GM19455 (cell line): ENCODE results near the gene PTPRN2.

Source experiments
- ATAC-seq: cut with Tn5 transposase; IDR thresholded peaks from one replicate; pipeline ENCODE4 v1.9.1; 2021; ENCODE audit not compliant: unreplicated experiment

Gene PTPRN2

GRCh38 chr7:158111049-158111751 lies 476.4 kb downstream of the PTPRN2 start:
- ATAC-seq = no peak

- ATAC-seq = no peak
These were observed 477.0 kb downstream of the PTPRN2 start for GRCh38 chr7:158110661-158111048.

DNA sequence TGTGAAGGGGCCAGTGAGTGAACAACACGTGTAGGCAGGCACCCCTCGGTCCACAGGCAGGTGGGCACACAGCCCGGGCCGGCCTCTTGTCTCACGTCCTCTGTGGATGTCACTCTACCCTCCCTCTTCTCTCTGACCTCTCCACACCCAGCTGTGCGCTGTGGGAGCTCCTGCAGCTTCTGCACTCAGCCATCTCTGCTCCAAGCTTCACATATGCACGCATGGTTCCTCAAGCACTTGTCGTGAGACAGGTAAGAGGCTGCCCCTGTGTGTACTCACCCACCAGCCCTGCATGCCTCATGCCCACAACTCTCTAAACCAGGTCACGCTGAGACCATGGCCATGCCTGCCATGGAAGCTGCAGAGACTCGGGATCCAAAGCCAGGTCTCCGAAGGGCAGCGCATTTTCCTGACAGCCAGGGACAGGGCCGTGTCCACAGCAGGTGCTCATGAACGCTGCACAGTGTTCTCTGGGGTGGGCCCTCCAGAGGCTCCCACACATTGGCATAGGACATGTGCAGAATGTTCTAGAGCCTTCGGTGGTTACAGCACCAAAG lies 477.5 kb downstream of the PTPRN2 start:
- no peak for ATAC-seq

GRCh38 chr7:158109364-158110033 lies 478.1 kb downstream of the PTPRN2 start:
- no peak for ATAC-seq

DNA sequence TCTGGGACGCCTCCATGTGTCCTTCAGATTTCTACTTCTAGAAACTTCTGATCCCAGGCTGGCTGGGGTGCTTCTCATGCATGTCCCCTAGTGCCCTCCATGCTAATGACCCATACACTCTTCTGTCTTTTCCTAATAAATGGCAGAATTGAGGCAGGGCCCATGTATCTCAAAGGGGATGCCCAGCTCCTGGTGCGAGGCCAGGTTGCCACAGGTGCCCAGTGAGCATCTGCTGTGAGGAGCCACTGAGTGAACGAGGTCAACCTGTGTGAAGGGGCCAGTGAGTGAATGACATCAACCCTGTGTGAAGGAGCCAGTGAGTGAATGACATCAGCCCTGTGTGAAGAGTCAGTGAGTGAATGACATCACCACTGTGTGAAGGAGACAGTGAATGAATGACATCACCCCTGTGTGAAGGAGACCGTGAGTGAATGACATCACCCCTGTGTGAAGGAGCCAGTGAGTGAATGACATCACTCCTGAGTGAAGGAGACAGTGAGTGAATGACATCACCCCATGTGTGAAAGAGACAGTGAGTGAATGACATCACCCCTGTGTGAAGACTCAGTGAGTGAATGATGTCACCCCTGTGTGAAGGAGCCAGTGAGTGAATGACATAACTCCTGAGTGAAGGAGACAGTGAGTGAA lies 478.9 kb downstream of the PTPRN2 start:
- ATAC-seq = no peak

- no peak for ATAC-seq
These were observed 479.8 kb downstream of the PTPRN2 start for GRCh38 chr7:158107806-158108205.

GRCh38 chr7:158106272-158106671 lies 481.4 kb downstream of the PTPRN2 start:
- no peak for ATAC-seq

GRCh38 chr7:158103378-158103777 lies 484.2 kb downstream of the PTPRN2 start:
- ATAC-seq = no peak

DNA sequence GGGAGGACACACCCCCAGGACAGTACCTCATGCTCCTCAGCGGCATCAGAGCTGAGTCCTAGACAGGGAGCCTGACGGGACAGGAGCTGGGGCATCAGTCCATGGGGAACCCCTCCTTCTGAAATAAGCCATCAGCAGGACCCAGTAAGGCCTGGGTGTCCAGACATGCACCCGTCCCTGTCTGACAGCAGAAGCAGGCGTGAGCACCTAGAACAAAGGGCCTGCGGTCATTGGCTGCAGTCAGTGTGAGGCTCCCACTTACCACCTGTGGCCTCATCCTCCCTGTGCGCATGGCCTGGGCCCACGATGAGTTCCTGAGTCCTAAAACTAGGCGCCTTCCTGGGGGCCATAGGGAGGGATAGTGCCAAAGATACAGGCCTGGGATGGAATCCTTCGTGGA lies 484.7 kb downstream of the PTPRN2 start:
- ATAC-seq = no peak

GRCh38 chr7:158101821-158102450 lies 485.7 kb downstream of the PTPRN2 start:
- ATAC-seq = no peak

GRCh38 chr7:158098125-158099030 lies 489.2 kb downstream of the PTPRN2 start:
- ATAC-seq = no peak

- ATAC-seq = no peak
These were observed 490.0 kb downstream of the PTPRN2 start for GRCh38 chr7:158097453-158098124.

GRCh38 chr7:158097106-158097452 lies 490.5 kb downstream of the PTPRN2 start:
- ATAC-seq = no peak

DNA sequence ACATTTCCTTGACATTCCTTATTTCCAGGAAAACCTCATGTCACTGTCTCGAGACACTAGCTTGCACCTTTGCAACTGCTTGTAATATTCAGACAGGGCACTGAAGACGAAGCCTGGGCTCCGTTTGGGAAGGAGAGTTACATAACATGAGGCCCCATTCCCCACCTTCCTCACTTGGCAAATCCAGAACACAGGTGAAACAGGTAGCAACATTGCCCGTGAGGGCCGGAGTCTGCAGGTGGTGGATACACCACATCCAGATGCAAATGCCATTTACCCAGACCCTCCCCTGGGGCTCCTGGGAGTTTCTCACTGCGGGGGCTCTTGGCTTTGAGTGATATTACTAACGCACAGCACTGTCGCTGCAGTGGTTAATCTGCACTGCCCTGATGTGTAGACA lies 491.0 kb downstream of the PTPRN2 start:
- ATAC-seq = no peak

- no peak for ATAC-seq
These were observed 492.9 kb downstream of the PTPRN2 start for GRCh38 chr7:158094671-158095226.

- no peak for ATAC-seq
These were observed 493.6 kb downstream of the PTPRN2 start for GRCh38 chr7:158094046-158094445.

- ATAC-seq = no peak
These were observed 494.3 kb downstream of the PTPRN2 start for GRCh38 chr7:158093156-158093796.

GRCh38 chr7:158087196-158087595 lies 500.4 kb downstream of the PTPRN2 start:
- ATAC-seq = no peak
